ENCODE measurements around the gene DNASE1L2.
"Not testable (repeated sequence)": the region's sequence is repeated elsewhere in the genome, so short reads cannot be mapped to it uniquely, and the experiment has no call there.

DNASE1L2 gene

GRCh38 chr16:2234813-2235170 is 1.5 kb upstream of the DNASE1L2 start:
- peaks cover 54% of the 10 kb centered on the region for H3K36me3 ChIP-seq (ENCODE audit: control insufficient read depth, insufficient read depth, low read length)
- no peak overlapping the region for H3K4me3 ChIP-seq (ENCODE audit: extremely low read depth, insufficient read depth, low read length, poor library complexity, severe bottlenecking)
- H3K9me3 ChIP-seq (ENCODE audit: control insufficient read depth, low read length): no peaks in the 10 kb centered on the region
- no peak overlapping the region for H3K27ac ChIP-seq (ENCODE audit: low read depth, low read length, severe bottlenecking)
- peaks cover 13% of the 10 kb centered on the region for H3K4me1 ChIP-seq (ENCODE audit: control insufficient read depth, insufficient read depth, low read length, poor library complexity, severe bottlenecking)
- 92 to 98% methylated on average over 15 to 18 of the region's 18 CpGs for WGBS, 2 experiments (ENCODE audit: insufficient coverage in 2 of 2)

GRCh38 chr16:2235234-2235651 is 1.0 kb upstream of the DNASE1L2 start:
- peaks cover 13% of the 10 kb centered on the region for H3K4me1 ChIP-seq (ENCODE audit: control insufficient read depth, insufficient read depth, low read length, poor library complexity, severe bottlenecking)
- H3K9me3 ChIP-seq (ENCODE audit: control insufficient read depth, low read length): no peaks in the 10 kb centered on the region
- H3K27ac ChIP-seq (ENCODE audit: low read depth, low read length, severe bottlenecking): no peak overlapping the region
- 95% methylated on average over 25 to 28 of the region's 28 CpGs for WGBS, 2 experiments (ENCODE audit: insufficient coverage in 2 of 2)
- peaks cover 52% of the 10 kb centered on the region for H3K36me3 ChIP-seq (ENCODE audit: control insufficient read depth, insufficient read depth, low read length)
- H3K4me3 ChIP-seq (ENCODE audit: extremely low read depth, insufficient read depth, low read length, poor library complexity, severe bottlenecking): no peak overlapping the region

DNA sequence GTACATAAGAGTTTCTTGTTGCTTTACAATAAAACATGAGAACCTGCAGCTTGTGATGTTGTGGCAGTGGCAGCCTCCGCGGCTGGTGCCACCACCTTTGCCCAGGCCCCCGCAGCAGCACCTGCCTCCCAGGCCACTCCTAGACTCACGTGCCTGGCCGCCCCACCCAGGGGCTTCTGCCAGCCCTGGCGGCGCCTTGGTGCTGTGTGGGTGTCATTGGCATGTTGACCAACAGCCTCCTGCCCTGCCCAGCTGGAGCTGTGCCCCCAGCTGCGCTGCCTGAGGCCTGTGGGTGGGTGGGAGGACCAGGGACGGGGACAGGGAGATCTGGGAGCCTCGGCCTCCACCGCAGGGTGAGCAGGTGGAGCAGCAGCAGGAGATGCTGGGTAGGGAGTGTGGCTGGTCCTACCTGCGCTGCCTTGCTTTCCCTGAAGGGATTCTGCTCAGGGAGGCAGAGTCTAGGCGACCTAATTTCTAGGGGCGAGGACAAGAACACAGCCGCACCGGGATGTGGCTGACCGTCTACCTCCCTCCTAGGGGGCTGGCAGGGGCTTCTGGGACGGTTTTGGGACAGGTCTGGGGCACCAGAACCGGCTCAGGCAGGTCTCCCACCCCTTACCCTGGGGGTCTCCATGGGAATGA is 428 bp upstream of the DNASE1L2 start:
- Histone ChIP-seq H3K4me1 (ENCODE audit: control insufficient read depth, insufficient read depth, low read length, poor library complexity, severe bottlenecking) (peaks cover 13% of the 10 kb centered on the region), H3K27ac (ENCODE audit: low read depth, low read length, severe bottlenecking) (no peak overlapping the region), H3K36me3 (ENCODE audit: control insufficient read depth, insufficient read depth, low read length) (peaks cover 48% of the 10 kb centered on the region), H3K4me3 (ENCODE audit: extremely low read depth, insufficient read depth, low read length, poor library complexity, severe bottlenecking) (peak overlapping the region; percentile 21), H3K9me3 (ENCODE audit: control insufficient read depth, low read length) (no peaks in the 10 kb centered on the region)
- 78 to 85% methylated on average over 14 to 17 of the region's 19 CpGs for WGBS, 2 experiments (ENCODE audit: insufficient coverage in 2 of 2)

DNA sequence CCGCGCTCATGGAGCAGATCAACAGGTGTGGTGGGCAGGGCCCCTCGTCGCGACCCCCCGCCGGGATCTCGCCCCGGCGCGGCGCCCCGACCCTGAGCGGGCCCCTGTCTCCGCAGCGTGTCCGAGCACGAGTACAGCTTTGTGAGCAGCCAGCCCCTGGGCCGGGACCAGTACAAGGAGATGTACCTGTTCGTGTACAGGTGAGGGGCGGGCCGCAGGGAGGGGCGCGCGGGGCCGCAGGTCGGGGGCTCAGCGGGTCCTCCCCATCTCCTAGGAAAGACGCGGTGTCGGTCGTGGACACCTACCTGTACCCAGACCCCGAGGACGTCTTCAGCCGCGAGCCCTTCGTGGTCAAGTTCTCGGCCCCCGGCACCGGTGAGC is 848 bp downstream of the DNASE1L2 start:
- H3K9me3 ChIP-seq (ENCODE audit: control insufficient read depth, low read length): no peaks in the 10 kb centered on the region
- WGBS, 2 experiments (ENCODE audit: insufficient coverage in 2 of 2): 11 to 14% methylated on average over 28 to 39 of the region's 40 CpGs
- no peak overlapping the region for H3K27ac ChIP-seq (ENCODE audit: low read depth, low read length, severe bottlenecking)
- H3K36me3 ChIP-seq (ENCODE audit: control insufficient read depth, insufficient read depth, low read length): peaks cover 38% of the 10 kb centered on the region
- H3K4me1 ChIP-seq (ENCODE audit: control insufficient read depth, insufficient read depth, low read length, poor library complexity, severe bottlenecking): peaks cover 13% of the 10 kb centered on the region
- peak overlapping the region; percentile 21 for H3K4me3 ChIP-seq (ENCODE audit: extremely low read depth, insufficient read depth, low read length, poor library complexity, severe bottlenecking)

GRCh38 chr16:2237493-2238149 is 1.4 kb downstream of the DNASE1L2 start:
- Histone ChIP-seq H3K27ac (ENCODE audit: low read depth, low read length, severe bottlenecking) (no peak overlapping the region), H3K4me3 (ENCODE audit: extremely low read depth, insufficient read depth, low read length, poor library complexity, severe bottlenecking) (no peak overlapping the region), H3K36me3 (ENCODE audit: control insufficient read depth, insufficient read depth, low read length) (peaks cover 38% of the 10 kb centered on the region), H3K9me3 (ENCODE audit: control insufficient read depth, low read length) (no peaks in the 10 kb centered on the region), H3K4me1 (ENCODE audit: control insufficient read depth, insufficient read depth, low read length, poor library complexity, severe bottlenecking) (peaks cover 13% of the 10 kb centered on the region)
- 18 to 21% methylated on average over 52 to 56 of the region's 65 CpGs for WGBS, 2 experiments (ENCODE audit: insufficient coverage in 2 of 2)

DNA sequence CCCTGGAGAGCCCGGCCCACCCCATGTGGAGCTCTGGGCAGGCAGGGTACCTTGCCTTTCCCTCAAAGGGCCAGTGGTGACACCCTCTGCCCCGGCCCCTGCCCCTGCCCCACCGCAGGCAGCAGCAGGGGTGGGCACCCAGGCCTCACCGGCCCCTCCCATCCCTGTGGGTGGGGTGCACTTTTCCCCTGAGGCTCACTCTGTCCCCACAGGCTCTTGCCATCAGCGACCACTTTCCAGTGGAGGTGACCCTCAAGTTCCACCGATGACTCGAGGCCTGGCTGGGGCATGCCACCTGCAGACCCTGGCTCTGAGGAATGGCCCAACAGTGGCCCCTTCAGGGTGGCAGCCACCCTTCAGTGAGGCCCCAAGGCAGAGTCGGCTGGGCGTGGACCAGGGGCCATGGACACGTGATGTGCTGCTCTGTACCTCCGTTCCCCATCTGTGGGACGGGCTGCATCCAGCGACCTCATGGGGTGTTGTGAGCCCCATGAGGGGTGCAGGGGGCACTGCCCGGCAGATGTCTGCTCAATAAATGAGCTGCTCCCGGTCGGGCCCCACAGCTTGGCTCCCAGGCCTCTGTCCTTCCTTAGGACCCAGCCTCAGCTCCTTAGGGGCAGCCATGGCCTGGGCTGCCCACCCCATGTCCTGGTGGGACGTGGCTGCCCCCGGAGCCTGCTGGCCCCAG is 2.0 kb downstream of the DNASE1L2 start:
- H3K27ac ChIP-seq (ENCODE audit: low read depth, low read length, severe bottlenecking): no peak overlapping the region
- peaks cover 13% of the 10 kb centered on the region for H3K4me1 ChIP-seq (ENCODE audit: control insufficient read depth, insufficient read depth, low read length, poor library complexity, severe bottlenecking)
- no peak overlapping the region for H3K4me3 ChIP-seq (ENCODE audit: extremely low read depth, insufficient read depth, low read length, poor library complexity, severe bottlenecking)
- no peaks in the 10 kb centered on the region for H3K9me3 ChIP-seq (ENCODE audit: control insufficient read depth, low read length)
- H3K36me3 ChIP-seq (ENCODE audit: control insufficient read depth, insufficient read depth, low read length): peaks cover 38% of the 10 kb centered on the region
- WGBS, 2 experiments (ENCODE audit: insufficient coverage in 2 of 2): 61 to 72% methylated on average over 13 to 18 of the region's 18 CpGs

- H3K27ac ChIP-seq (ENCODE audit: low read depth, low read length, severe bottlenecking): no peak overlapping the region
- peaks cover 13% of the 10 kb centered on the region for H3K4me1 ChIP-seq (ENCODE audit: control insufficient read depth, insufficient read depth, low read length, poor library complexity, severe bottlenecking)
- WGBS, 2 experiments (ENCODE audit: insufficient coverage in 2 of 2): 66 to 72% methylated on average over 11 to 15 of the region's 15 CpGs
- peaks cover 39% of the 10 kb centered on the region for H3K36me3 ChIP-seq (ENCODE audit: control insufficient read depth, insufficient read depth, low read length)
- H3K4me3 ChIP-seq (ENCODE audit: extremely low read depth, insufficient read depth, low read length, poor library complexity, severe bottlenecking): no peak overlapping the region
- no peaks in the 10 kb centered on the region for H3K9me3 ChIP-seq (ENCODE audit: control insufficient read depth, low read length)
Observed at GRCh38 chr16:2238838-2239675, 2.8 kb downstream of the DNASE1L2 start.

DNA sequence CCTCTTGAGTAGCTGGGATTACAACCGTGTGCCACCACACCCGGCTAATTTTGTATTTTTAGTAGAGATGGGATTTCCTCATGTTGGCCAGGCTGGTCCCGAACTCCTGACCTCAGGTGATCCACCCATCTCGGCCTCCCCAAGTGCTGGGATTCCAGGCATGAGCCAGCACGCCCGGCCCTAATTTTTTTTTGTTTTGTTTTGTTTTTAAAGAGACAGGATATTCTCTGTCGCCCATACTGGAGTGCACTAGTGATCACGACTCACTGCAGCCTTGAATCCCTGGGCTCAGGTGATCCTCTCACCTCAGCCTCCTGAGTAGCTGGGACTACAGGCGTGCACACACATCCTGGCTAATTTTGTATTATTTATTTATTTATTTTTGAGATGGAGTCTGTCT is 4.1 kb downstream of the DNASE1L2 start:
- 92 to 96% methylated on average over 5 to 7 of the region's 9 CpGs for WGBS, 2 experiments (ENCODE audit: insufficient coverage in 2 of 2)

DNA sequence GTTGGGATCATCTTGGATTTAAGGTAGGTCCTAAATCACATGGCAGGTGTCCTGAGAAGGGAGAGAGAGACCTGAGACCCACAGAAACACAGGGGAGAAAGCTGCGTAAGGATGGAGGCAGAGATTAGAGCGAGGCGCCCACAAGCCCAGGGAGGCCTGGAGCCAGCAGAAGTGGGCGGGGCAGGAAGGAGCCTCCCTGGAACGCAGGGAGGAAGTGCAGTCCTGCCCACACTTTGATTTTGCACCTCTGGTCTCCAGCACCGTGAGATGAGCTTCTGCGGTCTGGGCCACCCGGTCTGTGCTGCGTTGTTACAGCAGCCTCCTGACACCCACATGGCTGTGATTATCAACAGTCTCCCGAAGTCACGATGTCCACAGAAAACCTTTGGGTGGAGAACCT is 6.4 kb downstream of the DNASE1L2 start:
- Histone ChIP-seq H3K4me3 (ENCODE audit: extremely low read depth, insufficient read depth, low read length, poor library complexity, severe bottlenecking) (no peak overlapping the region), H3K9me3 (ENCODE audit: control insufficient read depth, low read length) (no peaks in the 10 kb centered on the region), H3K27ac (ENCODE audit: low read depth, low read length, severe bottlenecking) (no peak overlapping the region), H3K4me1 (ENCODE audit: control insufficient read depth, insufficient read depth, low read length, poor library complexity, severe bottlenecking) (peaks cover under 1% of the 10 kb centered on the region), H3K36me3 (ENCODE audit: control insufficient read depth, insufficient read depth, low read length) (peaks cover 54% of the 10 kb centered on the region)
- 97% methylated on average over 11 of the region's 11 CpGs for WGBS, 2 experiments (ENCODE audit: insufficient coverage in 2 of 2)

More for the DNA sequence above, 4.1 kb downstream of the DNASE1L2 start:
- not testable (repeated sequence) for H3K4me3 ChIP-seq (ENCODE audit: extremely low read depth, insufficient read depth, low read length, poor library complexity, severe bottlenecking); H3K27ac ChIP-seq (ENCODE audit: low read depth, low read length, severe bottlenecking); H3K9me3 ChIP-seq (ENCODE audit: control insufficient read depth, low read length)
- Histone ChIP-seq H3K36me3 (ENCODE audit: control insufficient read depth, insufficient read depth, low read length) (peaks cover 39% of the 10 kb centered on the region), H3K4me1 (ENCODE audit: control insufficient read depth, insufficient read depth, low read length, poor library complexity, severe bottlenecking) (peaks cover 13% of the 10 kb centered on the region)

- Histone ChIP-seq H3K36me3 (ENCODE audit: control insufficient read depth, insufficient read depth, low read length) (peaks cover 54% of the 10 kb centered on the region), H3K9me3 (ENCODE audit: control insufficient read depth, low read length) (no peaks in the 10 kb centered on the region), H3K4me1 (ENCODE audit: control insufficient read depth, insufficient read depth, low read length, poor library complexity, severe bottlenecking) (no peaks in the 10 kb centered on the region), H3K4me3 (ENCODE audit: extremely low read depth, insufficient read depth, low read length, poor library complexity, severe bottlenecking) (no peak overlapping the region), H3K27ac (ENCODE audit: low read depth, low read length, severe bottlenecking) (no peak overlapping the region)
- 95 to 97% methylated on average over 19 of the region's 19 CpGs for WGBS, 2 experiments (ENCODE audit: insufficient coverage in 2 of 2)
Observed at GRCh38 chr16:2243031-2243528, 6.8 kb downstream of the DNASE1L2 start.

All from mesodermal cell (in vitro differentiated cells).